OCI-M1 (cell line): ENCODE results near the gene KMT2D.
"Not testable (repeated sequence)": the region's sequence is repeated elsewhere in the genome, so short reads cannot be mapped to it uniquely, and the experiment has no call there.

Source experiments
- DNase-seq: peaks from one replicate; lab custom pipeline; 2025; lab: John Stamatoyannopoulos, UW

KMT2D gene

GRCh38 chr12:49088932-49089330, 28.3 kb upstream of the KMT2D start:
- DNase-seq = no peak

- peak; percentile 92 for DNase-seq
These were observed 27.7 kb upstream of the KMT2D start for GRCh38 chr12:49088150-49088931.

- no peak for DNase-seq
These were observed 25.5 kb upstream of the KMT2D start for GRCh38 chr12:49086116-49086515.

GRCh38 chr12:49084438-49084837, 23.8 kb upstream of the KMT2D start:
- no peak for DNase-seq

- DNase-seq = no peak
These were observed 19.2 kb upstream of the KMT2D start for GRCh38 chr12:49079793-49080192.

GRCh38 chr12:49070971-49071370, 10.4 kb upstream of the KMT2D start:
- no peak for DNase-seq

GRCh38 chr12:49069507-49070346, 9.1 kb upstream of the KMT2D start, which contains the start of gene RHEBL1:
Gene RHEBL1 (minus strand): TSS chr12:49069979. CDS start chr12:49069785, 194 bp downstream.
- DNase-seq = peak; percentile 99

GRCh38 chr12:49068879-49069506, 8.4 kb upstream of the KMT2D start:
- DNase-seq = peak; percentile 31

GRCh38 chr12:49066120-49066519, 5.5 kb upstream of the KMT2D start:
- DNase-seq = no peak

GRCh38 chr12:49064767-49065152, 4.2 kb upstream of the KMT2D start:
- no peak for DNase-seq

- not testable (repeated sequence) for DNase-seq
These were observed 1.3 kb upstream of the KMT2D start for GRCh38 chr12:49061916-49062315.

GRCh38 chr12:49061157-49061650, 610 bp upstream of the KMT2D start:
- DNase-seq = no peak

GRCh38 chr12:49059299-49060171, 1.1 kb downstream of the KMT2D start:
- DNase-seq = peak; percentile 55

- peak; percentile 46 for DNase-seq
These were observed 1.6 kb downstream of the KMT2D start for GRCh38 chr12:49059045-49059298.

GRCh38 chr12:49058366-49059044, 2.1 kb downstream of the KMT2D start:
- no peak for DNase-seq

GRCh38 chr12:49057888-49058287, 2.7 kb downstream of the KMT2D start:
- DNase-seq = peak; percentile 36

GRCh38 chr12:49055978-49056754, 4.4 kb downstream of the KMT2D start:
- peak; percentile 94 for DNase-seq

GRCh38 chr12:49055092-49055491, 5.5 kb downstream of the KMT2D start:
- DNase-seq = no peak

GRCh38 chr12:49054524-49054923, 6.1 kb downstream of the KMT2D start:
- DNase-seq = no peak

GRCh38 chr12:49054096-49054495, 6.5 kb downstream of the KMT2D start:
- DNase-seq = no peak
